HTR-8/SVneo (cell line): ENCODE measurements around the gene SLC2A6.

Experiments
- DNase-seq: peaks from one replicate; pipeline ENCODE4 v3.0.0; 2011; ENCODE audit warnings: low spot score, mixed read lengths; ENCODE audit not compliant: insufficient read length
- FAIRE-seq: peaks from 2 replicates; lab custom pipeline; 2011; peaks lifted over from hg19 to GRCh38; lab: Jason Lieb, UNC

The SLC2A6 gene

DNA sequence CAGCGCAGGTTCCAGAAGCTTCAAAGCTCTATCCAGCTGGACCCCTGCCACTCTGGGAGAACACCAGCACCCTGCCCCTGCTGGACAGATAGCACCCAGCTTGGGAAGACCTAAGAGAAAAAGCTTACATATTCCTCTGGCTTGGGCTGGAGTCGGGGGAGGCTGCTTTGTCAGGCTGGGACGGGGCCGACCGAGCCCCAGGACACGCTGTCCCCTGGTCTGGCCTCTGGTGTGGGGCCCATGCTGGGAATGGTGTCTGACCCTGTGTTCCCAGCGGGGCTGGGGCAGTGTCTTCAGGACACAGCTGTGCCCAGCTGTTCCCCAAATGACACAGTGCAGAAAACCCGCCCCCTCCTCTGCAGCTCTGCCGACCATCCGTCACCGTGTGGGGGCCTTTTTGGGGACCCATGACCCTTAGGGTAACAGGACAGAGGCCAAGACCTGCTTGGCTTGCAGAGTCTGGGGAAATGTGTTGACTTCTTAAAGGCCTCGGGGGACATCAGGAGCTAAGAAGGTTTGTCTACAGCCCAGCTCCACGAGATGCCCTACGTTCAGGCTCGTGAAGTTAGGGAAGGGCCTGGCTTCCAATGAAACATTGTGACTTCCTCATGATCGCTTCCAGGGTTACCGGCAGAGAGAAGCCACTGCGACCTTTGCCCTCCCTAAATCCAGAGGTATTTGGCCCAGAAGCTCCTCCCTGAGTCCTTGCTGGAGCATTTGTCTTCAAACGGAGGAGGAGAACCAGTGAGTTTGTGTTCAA lies 20.4 kb upstream of the SLC2A6 start:
- no peak for FAIRE-seq
- no peak for DNase-seq

DNA sequence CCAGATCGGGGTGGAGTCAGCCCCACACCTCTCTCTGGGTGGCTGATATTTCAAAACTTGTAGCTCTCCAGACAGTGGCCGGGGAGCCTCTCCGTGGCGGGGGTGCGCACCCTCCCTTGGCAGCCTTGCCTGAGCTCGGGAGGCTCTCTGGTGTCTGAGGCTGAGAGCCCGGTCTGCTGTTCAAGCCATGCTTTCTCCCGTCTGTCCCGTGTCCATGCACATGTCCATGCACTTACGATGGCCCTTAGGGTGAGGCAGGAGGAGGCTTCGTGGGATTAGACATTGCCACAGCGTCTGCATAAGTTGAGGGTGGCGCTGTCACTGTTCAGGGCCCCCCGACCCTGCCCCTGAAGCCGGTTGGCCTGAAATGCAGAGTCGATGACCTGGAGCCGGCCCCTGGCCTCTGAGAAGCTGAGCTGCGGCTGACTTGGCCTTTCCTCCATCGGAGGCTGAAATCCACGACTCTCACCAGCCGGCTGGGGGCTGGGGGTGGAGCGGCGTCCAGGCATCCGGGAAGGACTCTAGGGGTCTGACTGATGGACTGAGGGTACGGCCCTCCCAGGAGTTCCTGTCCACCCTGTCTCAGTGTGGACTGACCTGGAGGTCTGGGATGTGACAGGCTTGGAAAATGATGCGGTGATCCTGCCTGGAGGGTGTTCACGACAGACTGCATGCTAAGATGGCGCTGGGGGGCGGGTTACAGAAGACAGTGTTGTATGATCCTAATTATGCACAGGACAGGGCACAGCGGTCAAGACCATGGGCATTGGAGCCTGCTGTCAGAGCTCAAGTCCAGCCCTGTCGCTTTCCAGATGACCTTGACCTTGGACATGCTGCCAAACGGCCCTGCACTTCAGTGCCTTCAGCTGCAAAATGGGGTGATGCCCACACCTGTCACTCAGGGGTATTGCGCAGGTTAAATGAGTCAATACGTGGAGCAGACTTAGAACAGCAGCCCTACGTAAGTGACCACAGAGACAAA lies 18.3 kb upstream of the SLC2A6 start:
- DNase-seq (no peak), FAIRE-seq (no peak)

DNA sequence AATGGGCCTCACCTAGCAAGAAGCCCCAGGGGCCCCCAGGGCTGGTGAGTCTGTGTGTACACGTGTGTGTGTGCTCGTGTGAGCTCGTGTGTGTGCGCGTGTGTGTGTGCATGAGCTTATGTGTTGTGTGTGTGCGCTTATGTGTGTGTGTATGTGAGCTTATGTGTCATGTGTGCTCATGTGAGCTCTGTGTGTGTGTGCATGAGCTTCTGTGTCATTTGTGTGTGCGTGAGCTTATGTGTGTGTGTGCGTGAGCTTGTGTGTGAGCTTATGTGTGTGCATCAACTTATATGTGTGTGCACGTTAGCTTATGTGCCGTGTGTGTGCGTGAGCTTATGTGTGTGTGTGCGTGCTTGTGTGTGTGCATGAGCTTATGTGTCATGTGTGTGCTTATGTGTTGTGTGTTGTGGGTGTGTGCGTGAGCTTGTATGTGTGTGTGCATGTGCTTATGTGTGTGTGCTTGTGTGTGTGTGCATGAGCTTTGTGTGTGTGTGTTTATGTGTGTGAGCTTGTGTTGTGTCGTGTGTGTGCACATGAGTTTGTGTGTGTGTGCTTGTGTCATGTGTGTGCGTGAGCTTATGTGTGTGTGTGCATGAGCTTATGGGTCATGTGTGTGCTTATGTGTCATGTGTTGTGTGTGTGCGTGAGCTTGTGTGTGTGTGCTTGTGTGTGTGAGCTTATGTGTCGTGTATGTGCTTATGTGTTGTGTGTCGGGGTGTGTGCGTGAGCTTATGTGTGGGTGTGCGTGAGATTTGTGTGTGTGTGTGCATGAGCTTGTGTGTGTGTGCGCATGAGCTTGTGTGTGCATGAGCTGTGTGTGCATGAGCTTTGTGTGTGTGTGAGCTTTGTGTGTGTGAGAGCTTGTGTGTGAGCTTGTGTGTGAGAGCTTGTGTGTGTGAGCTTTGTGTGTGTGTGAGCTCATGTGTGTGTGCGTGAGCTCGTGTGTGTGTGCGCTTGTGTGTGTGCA lies 16.7 kb upstream of the SLC2A6 start:
- DNase-seq, result no peak
- peak; percentile 94 for FAIRE-seq

DNA sequence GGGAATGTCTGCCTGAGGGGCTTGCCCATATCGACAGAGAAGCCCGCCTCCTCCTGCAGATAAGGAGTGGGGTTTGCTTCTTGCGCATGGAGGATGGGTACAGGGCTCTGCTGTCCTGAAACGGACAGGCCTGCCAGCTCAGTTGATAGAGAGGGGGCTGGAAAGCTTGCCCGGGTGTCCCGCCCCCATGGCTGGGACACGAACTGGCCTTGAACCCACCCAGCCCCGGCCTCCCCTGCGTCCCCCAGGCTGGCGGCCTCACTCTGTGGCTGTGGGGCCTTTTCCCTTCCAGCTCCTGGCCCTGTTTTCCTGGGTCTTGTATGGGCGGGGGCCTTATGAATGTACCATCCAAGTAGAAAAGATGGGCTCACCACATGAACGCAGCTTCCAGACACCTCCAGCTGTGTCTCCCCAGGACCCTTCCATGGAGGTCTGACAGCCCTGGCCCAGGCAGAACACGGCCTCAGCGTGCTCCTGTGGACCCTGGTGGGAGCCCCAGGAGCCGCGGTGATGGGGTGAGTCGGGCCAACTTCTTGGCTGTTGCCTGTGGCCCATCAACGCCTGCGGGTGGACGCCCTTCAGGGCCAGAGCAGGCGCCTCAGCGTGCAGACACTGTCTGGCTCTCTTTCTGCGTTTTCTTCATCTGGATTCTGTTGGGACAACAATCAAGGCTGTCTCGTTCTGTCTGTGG lies 15.9 kb upstream of the SLC2A6 start:
- DNase-seq (no peak), FAIRE-seq (no peak)

DNA sequence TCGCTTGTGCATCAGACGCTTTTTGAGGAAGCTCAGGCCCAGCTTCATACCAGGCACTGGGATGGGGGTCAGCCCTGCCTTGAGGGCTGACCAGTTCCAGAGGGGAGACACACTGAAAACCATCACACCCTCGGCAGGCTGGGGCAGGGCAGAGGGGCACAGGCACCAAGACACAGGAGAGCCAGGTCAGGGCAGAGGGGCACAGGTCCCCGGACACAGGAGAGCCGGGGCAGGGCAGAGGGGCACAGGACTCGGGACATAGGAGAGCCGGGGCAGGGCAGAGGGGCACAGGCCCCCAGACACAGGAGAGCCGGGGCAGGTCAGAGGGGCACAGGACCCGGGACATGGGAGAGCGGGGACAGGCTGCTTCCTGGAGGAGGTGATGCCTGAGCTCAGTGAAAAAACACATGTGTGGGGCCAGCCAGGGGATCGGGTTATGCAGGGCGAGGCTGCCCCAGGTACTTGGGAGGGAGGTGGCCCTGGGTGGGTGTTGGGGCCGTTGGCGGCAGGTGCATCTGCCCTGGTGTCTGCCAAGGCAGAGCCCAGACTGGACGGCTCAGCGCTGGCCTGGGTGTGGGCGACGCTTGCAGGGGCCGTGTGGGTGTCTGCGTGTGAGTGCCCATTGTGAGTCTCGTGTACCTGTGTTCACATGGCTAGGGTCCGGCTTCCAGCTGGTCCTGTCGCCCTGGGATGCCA lies 15.1 kb upstream of the SLC2A6 start:
- no peak for FAIRE-seq

DNA sequence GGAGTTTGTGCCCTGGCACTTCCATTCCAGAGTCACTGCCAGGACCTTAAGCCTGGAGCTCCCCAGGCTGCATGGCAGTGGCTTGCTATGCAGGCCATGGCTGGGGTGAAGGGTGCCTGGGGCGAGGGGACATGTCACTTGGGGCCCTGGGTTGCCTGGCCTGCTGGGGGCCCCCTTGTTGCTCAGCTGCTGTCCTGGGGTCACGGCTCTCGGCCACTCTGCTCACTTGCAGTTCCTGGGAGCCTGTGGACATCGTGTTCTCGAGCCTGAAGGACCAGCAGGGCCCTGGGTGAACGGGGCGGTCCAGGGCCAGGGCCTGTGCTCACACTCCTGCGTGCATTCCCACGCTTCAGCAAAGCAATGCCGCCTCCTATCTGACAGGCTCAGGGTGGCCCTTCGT lies 14.5 kb upstream of the SLC2A6 start:
- DNase-seq, result no peak
- FAIRE-seq, result no peak

More for the DNA sequence above, 15.1 kb upstream of the SLC2A6 start:
- no peak for DNase-seq

DNA sequence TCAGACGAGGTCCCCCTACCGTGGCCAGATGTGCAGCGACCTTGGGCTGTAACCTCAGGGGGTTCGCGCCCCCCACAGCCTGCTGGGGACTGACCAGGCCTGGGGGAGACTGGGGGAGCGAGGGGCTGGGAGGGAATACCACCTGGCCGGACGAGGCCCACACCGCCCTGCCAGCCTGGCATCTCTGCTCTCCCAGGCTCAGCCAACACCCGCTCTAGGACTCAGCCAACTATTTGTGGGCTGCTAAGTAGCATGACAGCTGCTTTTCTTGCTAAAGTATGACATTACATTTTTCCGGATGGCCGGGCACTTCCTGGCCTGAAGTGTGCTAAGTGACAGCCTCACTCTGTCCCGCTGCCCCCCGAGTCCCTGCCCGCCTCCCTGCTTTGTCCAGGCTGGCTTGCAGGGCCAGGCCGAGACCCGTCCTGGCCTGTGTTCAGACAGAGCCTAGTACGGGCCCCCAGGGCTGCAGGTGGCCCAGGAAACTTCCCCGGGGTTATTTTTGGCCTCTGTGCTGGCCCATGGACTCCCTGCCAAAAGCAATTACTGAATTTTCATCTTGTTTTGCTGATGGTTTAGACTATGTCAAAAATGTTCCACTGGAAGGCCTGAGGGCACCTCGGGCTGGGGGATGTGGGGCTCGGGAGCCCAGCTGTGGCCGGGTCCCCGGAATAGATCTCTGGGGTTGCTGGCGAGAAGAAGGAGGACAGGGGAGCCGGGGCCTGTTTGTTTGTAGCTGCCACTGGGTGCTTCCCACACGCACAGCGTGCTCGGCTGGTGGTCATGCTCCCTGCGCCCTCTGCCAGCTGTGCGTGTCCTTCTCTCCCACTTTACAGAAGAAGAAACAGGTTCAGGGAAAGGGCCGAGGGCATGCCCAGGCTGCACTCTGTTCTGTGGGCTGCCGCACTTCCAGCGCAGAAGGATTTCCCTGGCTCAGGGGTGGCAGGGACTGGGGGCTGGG lies 13.4 kb upstream of the SLC2A6 start:
- DNase-seq (no peak), FAIRE-seq (no peak)

DNA sequence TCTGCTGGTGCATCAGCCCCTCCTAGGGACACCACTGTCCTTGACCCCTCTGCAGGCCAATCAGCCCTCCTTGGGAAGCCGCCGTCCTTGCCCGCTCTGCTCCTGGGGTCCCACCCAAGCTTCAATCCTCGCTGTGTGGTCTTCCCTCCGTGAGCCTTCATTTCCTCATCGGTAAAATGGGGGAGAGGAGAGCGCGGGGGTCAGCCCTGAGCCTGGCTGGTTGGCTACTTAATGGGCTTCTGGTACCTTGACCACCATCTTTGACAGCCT lies 12.7 kb upstream of the SLC2A6 start:
- no peak for FAIRE-seq
- no peak for DNase-seq

DNA sequence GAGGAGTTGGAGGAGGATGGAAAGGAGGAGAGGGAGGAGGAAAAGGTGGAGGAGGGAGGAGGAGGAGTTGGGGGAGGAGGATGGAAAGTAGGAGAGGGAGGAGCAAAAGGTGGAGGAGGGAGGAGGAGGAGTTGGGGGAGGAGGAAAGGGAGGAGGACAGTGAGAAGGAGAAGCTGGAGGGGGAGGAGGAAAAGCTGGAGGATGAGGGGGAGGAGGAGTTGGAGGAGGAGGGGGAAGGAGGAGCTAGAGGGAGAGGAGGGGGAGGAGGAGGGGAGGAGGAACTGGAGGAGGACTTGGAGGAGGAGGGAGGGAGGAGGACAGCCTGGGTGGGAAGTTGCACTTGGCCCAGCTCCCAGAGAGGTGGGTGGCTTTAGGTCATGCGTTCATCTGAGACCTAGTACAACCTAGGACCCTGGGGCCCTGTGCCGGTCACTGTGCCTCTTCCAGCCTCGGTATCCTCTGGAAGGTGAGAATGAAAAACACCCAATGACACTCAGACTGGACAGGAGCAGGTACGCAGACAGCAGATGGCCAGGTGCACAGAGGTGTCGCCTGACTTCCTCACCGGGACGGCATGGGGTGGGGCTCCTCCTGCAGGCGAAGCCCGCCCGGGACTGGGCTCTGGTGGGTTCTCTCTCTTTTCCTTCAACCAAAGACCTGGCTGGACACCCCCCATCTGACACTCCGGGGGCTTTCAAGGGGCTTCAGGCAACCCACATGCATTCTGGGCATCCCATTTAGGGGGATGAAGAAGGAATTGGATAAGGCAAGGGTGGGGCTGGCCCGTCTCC lies 12.2 kb upstream of the SLC2A6 start:
- FAIRE-seq, result no peak
- no peak for DNase-seq

DNA sequence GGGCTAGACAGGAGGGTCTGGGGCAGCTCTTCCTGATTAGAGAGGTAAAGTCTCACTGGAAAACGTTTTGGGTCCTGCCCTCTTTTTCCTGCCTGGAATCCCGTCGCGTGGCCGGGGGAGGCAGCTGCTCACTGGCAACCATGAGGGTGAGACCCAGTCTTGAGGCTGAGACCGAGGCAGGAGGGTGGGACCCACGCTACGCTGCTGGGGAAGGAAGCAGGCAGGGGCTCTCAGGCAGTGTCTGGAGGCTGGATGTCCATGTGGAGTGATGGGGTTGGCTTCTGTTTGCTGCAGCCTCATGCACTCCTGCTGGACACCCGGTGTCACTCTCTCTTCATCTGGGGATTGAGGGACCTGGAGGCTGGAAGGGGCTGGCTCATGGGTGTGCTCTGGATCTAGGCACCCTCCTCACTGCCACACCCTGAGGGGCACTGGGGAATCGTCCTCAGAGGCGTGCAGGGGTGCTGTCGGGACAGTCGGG lies 11.3 kb upstream of the SLC2A6 start:
- DNase-seq (no peak), FAIRE-seq (no peak)

DNA sequence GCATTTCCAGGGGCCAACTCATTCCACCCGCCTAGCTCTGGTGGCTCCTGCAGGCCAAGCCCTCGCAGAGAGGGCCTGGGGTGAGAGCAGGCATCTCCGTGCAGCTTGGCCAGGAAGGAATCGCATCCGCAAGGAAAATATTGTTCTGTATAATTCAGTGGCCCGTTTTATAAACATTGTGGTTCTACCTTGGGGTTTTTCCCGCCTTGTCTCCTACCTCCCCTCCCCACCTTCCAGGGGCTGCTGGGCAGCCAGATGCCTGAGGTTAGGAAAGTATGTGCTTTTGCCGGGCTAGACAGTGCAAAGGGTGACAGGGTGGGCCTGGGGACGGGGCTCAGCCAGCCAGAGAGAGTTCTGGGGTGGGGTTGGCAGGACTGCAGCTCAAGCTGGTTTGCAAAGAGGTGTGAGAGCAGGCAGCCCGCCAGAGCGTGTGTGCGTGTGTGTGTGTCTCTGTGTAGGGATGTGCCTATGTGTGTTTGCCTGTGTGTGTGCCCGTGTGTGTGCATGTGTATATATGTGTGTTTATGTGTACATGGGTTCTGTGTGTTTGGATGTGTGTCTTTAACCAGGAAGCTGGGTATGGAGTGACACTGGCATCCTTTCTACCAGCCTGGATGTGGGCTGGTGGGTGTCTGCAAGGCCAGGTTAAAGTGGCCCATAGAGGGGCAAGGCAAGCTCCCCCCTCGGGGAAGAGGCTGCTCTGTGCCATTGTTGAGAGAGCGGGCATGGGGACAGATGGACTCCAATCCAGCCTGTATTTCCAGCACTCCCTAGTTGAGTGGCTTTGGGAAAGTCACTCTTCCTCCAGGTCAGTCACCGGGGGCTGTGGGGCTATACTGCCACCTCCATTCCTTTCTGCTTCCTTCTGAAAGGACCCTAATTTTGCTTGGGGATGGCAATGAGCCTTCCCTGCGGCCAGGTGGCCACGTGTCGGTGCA lies 10.6 kb upstream of the SLC2A6 start:
- DNase-seq (no peak), FAIRE-seq (no peak)

DNA sequence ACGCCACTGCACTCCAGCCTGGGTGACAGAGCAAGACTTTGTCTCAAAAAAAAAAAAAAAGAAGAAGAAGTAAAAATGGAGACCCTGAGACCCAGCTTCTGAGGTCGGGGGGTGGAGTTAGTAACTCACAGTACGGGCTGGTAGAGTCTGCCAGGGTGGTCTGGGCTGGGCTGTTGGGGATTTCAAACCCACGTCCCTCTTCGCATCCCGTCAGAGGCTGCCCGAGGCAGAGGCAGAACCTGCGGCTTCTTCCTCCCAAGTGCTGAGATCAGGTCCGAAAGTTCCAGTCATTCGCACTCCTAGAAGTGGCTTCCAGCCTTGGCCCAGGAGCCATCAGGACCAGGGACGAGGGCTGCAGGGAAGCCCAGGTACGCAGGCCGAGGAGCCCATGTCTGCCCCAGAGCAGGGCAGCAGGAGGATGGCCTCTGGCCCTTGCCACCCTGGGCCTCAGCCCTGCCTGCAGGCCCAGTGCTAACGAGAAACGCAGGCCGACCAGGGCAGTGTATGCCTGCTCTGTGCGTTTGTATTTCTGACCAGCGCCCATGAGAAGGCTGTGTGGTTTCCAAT lies 9.9 kb upstream of the SLC2A6 start:
- no peak for FAIRE-seq
- DNase-seq, result no peak

DNA sequence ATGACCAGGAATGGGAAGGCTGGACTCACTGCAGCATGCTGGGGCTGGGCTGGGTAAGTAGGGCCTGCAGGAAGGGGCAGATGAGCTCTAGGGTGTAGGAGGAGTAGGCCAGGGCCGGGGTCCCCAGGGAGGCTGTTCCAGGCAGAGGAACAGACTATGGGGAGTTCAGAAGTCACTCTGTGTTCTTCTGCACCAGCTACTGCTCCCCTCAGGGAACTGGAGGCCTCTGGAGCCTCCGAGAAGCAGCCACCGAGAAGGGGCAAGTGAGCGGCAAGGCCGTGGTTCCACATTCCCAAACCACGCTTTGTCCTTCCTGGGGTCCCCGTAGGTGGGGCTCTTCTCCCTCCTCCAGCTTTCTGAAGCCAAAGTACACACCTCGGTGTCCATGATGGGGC lies 8.4 kb upstream of the SLC2A6 start:
- no peak for FAIRE-seq
- DNase-seq, result no peak

DNA sequence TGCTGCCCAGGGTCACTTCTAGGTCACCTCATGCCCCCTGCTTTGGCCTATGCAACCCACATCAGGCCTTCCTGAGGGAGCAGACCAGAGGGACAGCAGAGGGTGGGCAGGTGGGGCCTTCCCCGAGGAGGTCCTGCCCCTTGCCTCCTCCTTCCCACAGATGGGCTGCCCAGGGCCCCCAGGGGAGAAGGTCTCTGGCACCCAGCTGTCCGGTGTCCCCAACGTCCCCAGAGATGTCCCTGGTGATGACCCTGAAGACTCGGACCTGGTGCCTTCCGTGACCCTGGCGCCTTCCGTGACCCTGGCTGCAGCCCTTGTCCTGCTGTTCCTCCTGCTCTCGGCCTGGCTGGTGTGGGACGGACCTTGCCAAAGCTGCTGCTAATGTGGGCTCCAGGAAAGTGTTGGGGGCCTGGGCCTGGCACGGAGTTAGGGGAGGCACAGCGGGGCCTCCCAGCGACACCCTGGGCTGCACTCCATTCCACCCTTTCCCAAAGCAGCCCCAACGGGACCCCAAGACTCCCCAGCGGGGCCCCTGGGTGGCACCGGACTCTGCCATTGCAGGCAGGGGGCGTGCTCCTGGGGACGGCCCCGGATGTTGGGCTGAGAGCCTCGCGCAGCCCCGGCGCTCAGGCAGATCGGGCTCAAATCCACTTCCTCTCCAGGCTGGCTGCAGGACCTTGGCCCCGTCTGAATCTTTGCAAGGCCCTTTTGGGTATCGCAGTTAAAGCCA lies 6.8 kb upstream of the SLC2A6 start:
- no peak for FAIRE-seq
- DNase-seq, result no peak
